ENCODE data around the gene IGF1R.

Gene IGF1R

DNA sequence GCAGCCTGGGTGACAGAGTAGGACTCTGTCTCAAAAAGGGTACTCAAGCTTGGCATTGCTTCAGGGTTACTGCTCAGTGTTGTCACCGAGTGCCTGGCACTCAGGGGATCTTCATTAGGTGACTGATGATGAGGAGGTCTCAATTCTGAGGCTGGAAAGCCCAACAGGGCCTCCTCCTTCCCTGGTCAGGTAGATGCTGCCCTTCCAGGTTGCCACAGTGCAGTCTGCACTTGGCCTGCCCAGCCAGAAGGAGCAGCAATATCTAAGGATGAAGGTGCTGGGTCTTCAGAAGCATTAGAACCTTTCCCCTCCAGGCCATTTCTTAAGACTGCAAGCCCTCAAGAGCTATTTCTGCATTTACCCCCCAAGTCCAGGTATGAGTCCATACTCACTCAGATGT, 317.3 kb downstream of the IGF1R start:
- Histone ChIP-seq H3K27ac (ENCODE audit: low read length) (peak overlapping the region; percentile 37; the same call in 1 of the 2 replicates), H3K27me3 (ENCODE audit: insufficient read depth, low read length, poor library complexity) (no peaks in the 10 kb centered on the region), H4K20me1 (ENCODE audit: insufficient read depth, low read length) (no peaks in the 10 kb centered on the region), H3K4me1 (ENCODE audit: insufficient read depth, low read length) (peaks cover 11% of the 10 kb centered on the region; the same call in 1 of the 2 replicates), H3K36me3 (ENCODE audit: insufficient read depth, low read length) (peaks cover 28% of the 10 kb centered on the region), H3K9me3 (ENCODE audit: insufficient read depth, low read length, severe bottlenecking) (no peaks in the 10 kb centered on the region), H2AFZ (ENCODE audit: low read depth, low read length) (no peak overlapping the region), H3K4me2 (ENCODE audit: insufficient read depth, low read length) (no peak overlapping the region), H3K79me2 (ENCODE audit: insufficient read depth, low read length) (no peaks in the 10 kb centered on the region), H3K9ac (ENCODE audit: low read depth, low read length) (no peak overlapping the region), H3K4me3 (ENCODE audit: low read depth in 1 of 2, low read length in 2 of 2) (no peak overlapping the region)
- TF ChIP-seq EZH2 (IDR thresholded peaks at IDR 0.05; ENCODE audit: borderline replicate concordance, low read depth, low read length, severe bottlenecking), result no peak
- TF ChIP-seq, protein P1, sequence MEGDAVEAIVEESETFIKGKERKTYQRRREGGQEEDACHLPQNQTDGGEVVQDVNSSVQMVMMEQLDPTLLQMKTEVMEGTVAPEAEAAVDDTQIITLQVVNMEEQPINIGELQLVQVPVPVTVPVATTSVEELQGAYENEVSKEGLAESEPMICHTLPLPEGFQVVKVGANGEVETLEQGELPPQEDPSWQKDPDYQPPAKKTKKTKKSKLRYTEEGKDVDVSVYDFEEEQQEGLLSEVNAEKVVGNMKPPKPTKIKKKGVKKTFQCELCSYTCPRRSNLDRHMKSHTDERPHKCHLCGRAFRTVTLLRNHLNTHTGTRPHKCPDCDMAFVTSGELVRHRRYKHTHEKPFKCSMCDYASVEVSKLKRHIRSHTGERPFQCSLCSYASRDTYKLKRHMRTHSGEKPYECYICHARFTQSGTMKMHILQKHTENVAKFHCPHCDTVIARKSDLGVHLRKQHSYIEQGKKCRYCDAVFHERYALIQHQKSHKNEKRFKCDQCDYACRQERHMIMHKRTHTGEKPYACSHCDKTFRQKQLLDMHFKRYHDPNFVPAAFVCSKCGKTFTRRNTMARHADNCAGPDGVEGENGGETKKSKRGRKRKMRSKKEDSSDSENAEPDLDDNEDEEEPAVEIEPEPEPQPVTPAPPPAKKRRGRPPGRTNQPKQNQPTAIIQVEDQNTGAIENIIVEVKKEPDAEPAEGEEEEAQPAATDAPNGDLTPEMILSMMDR (IDR thresholded peaks at IDR 0.05; ENCODE audit: borderline replicate concordance, extremely low read depth, low read length, poor library complexity, severe bottlenecking), result no peak
- DNase-seq, result no peak
- ATAC-seq (ENCODE audit: insufficient read depth, low read depth), result peak; percentile 8; the same call in 1 of the 3 replicates

GRCh38 chr15:98966091-98966787, 317.9 kb downstream of the IGF1R start:
- Histone ChIP-seq H4K20me1 (ENCODE audit: insufficient read depth, low read length) (no peaks in the 10 kb centered on the region), H3K36me3 (ENCODE audit: insufficient read depth, low read length) (peaks cover 22% of the 10 kb centered on the region), H3K9ac (ENCODE audit: low read depth, low read length) (no peak overlapping the region), H3K4me1 (ENCODE audit: insufficient read depth, low read length) (peaks cover 11% of the 10 kb centered on the region; the same call in 1 of the 2 replicates), H3K27me3 (ENCODE audit: insufficient read depth, low read length, poor library complexity) (no peaks in the 10 kb centered on the region), H3K4me2 (ENCODE audit: insufficient read depth, low read length) (no peak overlapping the region), H3K4me3 (ENCODE audit: low read depth in 1 of 2, low read length in 2 of 2) (no peak overlapping the region), H2AFZ (ENCODE audit: low read depth, low read length) (no peak overlapping the region), H3K27ac (ENCODE audit: low read length) (no peak overlapping the region), H3K79me2 (ENCODE audit: insufficient read depth, low read length) (no peaks in the 10 kb centered on the region), H3K9me3 (ENCODE audit: insufficient read depth, low read length, severe bottlenecking) (no peaks in the 10 kb centered on the region)
- DNase-seq (no peak), ATAC-seq (ENCODE audit: insufficient read depth, low read depth) (peak; percentile 68)
- TF ChIP-seq, protein P1 (IDR thresholded peaks at IDR 0.05; ENCODE audit: borderline replicate concordance, extremely low read depth, low read length, poor library complexity, severe bottlenecking), result no peak
- no peak for TF ChIP-seq EZH2 (IDR thresholded peaks at IDR 0.05; ENCODE audit: borderline replicate concordance, low read depth, low read length, severe bottlenecking)

GRCh38 chr15:98967096-98967495, 318.8 kb downstream of the IGF1R start:
- Histone ChIP-seq H3K4me1 (ENCODE audit: insufficient read depth, low read length) (peaks cover 11% of the 10 kb centered on the region; the same call in 1 of the 2 replicates), H3K9ac (ENCODE audit: low read depth, low read length) (no peak overlapping the region), H3K27me3 (ENCODE audit: insufficient read depth, low read length, poor library complexity) (no peaks in the 10 kb centered on the region), H3K27ac (ENCODE audit: low read length) (no peak overlapping the region), H2AFZ (ENCODE audit: low read depth, low read length) (no peak overlapping the region), H3K9me3 (ENCODE audit: insufficient read depth, low read length, severe bottlenecking) (no peaks in the 10 kb centered on the region), H3K4me3 (ENCODE audit: low read depth in 1 of 2, low read length in 2 of 2) (no peak overlapping the region), H3K79me2 (ENCODE audit: insufficient read depth, low read length) (no peaks in the 10 kb centered on the region), H4K20me1 (ENCODE audit: insufficient read depth, low read length) (no peaks in the 10 kb centered on the region), H3K36me3 (ENCODE audit: insufficient read depth, low read length) (peaks cover 13% of the 10 kb centered on the region), H3K4me2 (ENCODE audit: insufficient read depth, low read length) (no peak overlapping the region)
- no peak for ATAC-seq (ENCODE audit: insufficient read depth, low read depth)
- DNase-seq, result no peak
- TF ChIP-seq, protein P1 (IDR thresholded peaks at IDR 0.05; ENCODE audit: borderline replicate concordance, extremely low read depth, low read length, poor library complexity, severe bottlenecking), result no peak
- no peak for TF ChIP-seq EZH2 (IDR thresholded peaks at IDR 0.05; ENCODE audit: borderline replicate concordance, low read depth, low read length, severe bottlenecking)

All from DND-41 (cell line).